A549 treated with Mapracorat at 1 μM for 4 hours (cell line): ENCODE results near the gene IL4. TPM values are rescaled to one million over a fixed set of nuclear protein-coding genes. Genes with fewer than 3 reads are reported as not detected.

Experiments used
- total RNA-seq: library from RNA; stranded (reverse); fragments of 200-300 nt; extraction: Qiagen RNA extraction; gene quantifications from 5 replicates; pipeline ENCODE4 v1.2.3, GENCODE V29; 2022

Gene IL4
- not detected in 5 replicates for total RNA-seq

DNA sequence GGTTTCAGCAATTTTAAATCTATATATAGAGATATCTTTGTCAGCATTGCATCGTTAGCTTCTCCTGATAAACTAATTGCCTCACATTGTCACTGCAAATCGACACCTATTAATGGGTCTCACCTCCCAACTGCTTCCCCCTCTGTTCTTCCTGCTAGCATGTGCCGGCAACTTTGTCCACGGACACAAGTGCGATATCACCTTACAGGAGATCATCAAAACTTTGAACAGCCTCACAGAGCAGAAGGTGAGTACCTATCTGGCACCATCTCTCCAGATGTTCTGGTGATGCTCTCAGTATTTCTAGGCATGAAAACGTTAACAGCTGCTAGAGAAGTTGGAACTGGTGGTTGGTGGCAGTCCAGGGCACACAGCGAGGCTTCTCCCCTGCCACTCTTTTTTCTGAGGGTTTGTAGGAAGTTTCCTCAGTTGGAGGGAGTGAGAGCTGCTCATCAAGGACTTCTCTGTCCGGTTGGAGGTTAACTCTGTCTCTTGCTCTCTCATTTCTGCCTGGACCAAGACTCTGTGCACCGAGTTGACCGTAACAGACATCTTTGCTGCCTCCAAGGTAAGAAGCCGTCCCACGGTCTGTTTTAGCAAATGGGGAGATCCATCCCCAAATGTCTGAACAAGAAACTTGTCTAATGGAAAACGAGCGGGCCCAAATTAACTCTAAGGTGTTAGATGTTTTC lies at the start of gene IL4:
IL4 (plus strand) TSS at position 51 of the 692 bp plus-strand sequence; CDS start at position 113, 62 bp downstream.

DNA sequence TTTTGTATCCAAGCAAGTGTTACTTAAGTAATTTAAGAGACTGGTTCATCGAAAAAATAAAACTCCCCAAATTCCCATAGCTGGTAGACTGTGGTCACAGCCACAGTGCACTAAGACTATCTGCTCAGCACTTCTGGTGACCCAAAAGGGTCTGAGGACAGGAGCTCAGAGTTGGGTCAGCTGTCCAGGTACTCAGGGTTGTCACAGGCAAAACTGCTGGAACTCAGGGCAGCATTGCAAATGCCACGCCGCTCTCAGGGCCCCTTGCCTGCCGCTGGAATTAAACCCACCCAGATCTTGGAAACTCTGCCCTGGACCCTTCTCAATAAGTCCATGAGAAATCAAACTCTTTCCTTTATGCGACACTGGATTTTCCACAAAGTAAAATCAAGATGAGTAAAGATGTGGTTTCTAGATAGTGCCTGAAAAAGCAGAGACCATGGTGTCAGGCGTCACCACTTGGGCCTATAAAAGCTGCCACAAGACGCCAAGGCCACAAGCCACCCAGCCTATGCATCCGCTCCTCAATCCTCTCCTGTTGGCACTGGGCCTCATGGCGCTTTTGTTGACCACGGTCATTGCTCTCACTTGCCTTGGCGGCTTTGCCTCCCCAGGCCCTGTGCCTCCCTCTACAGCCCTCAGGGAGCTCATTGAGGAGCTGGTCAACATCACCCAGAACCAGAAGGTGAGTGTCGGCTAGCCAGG lies 16.0 kb upstream of the IL4 start, which contains the start of gene IL13:
IL13 (plus strand) TSS at position 498 of the 705 bp plus-strand sequence; CDS start at position 512, 14 bp downstream.

Other genes starting within 250 kb of the IL4 start
- gene IRF1, start 183.2 kb upstream of the IL4 start, total RNA-seq = 30.3 to 37.8 TPM (median 33.7 TPM) in 5 replicates
- not detected in 5 replicates for gene IL5, start 130.5 kb upstream of the IL4 start, total RNA-seq
- 26.0 to 33.7 TPM (median 28.7 TPM) in 5 replicates for gene RAD50, start 117.0 kb upstream of the IL4 start, total RNA-seq
- gene IL13, start 15.8 kb upstream of the IL4 start, total RNA-seq = 0.11 to 0.14 TPM in 2 of 5 replicates, not detected in the others
- gene KIF3A, start 63.6 kb downstream of the IL4 start, total RNA-seq = 6.3 to 11.4 TPM (median 8.6 TPM) in 5 replicates
- 0.05 to 0.39 TPM (median 0.21 TPM) in 4 of 5 replicates, not detected in the other for gene CCNI2, start 73.4 kb downstream of the IL4 start, total RNA-seq
- gene SEPTIN8, start 103.2 kb downstream of the IL4 start, total RNA-seq = 16.2 to 21.1 TPM (median 20.2 TPM) in 5 replicates
- 0.08 to 0.17 TPM (median 0.09 TPM) in 5 replicates for gene SOWAHA, start 139.3 kb downstream of the IL4 start, total RNA-seq
- 7.6 to 13.4 TPM (median 9.2 TPM) in 5 replicates for gene SHROOM1, start 156.7 kb downstream of the IL4 start, total RNA-seq
- gene GDF9, start 192.5 kb downstream of the IL4 start, total RNA-seq = 0.10 to 0.34 TPM (median 0.19 TPM) in 5 replicates
- gene UQCRQ, start 192.7 kb downstream of the IL4 start, total RNA-seq = 399 to 559 TPM (median 531 TPM) in 5 replicates
- 0.46 to 1.4 TPM (median 0.90 TPM) in 5 replicates for gene LEAP2, start 199.7 kb downstream of the IL4 start, total RNA-seq